ENCODE data around the gene AFF2.

The AFF2 gene

DNA sequence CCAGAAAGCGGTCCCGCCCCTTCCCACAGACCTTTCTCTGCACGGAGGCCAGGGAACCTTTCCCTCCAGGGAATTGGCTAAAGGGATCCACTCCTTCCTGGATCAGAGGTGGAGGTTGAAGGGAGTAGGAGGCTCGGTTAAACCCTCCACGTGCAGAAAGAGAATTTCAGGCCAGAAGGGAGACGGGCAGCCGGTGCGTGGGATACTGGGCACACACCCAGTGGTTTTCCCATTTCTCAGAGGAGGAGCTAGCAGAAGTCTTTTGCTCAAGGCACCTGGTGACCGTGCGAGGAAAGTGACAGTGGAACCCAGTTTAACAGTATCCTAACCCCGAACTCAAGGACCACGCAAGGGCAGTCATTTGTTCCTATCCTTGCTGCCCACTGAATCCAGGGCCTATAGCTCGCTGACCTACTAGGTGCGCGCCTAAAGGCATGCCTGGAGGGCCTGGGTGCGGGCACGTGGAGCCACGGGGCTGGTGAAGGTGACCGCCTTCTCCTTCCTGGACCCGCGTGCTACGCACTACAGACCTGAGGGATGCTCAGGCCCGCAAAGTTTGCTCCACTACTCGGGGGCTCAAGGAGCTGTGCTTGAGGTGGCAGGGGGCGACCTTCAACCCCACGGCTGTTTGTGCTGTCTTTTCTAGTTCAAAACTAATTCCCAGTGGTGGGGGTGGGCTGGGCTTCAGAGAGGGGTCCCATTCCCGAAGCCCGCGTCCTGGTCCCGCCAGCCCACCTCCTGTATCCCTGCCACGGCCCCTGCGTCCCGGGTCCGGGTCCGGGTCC is 587 bp upstream of the AFF2 start:
- Histone ChIP-seq H3K27me3 (no peaks in the 10 kb centered on the region), H3K4me2 (peak overlapping the region; percentile 75), H4K20me1 (peaks cover 2% of the 10 kb centered on the region; the same call in 1 of the 2 replicates), H3K4me3 (peak overlapping the region; percentile 80), H3K9me3 (peaks cover 36% of the 10 kb centered on the region), H3K9ac (peak overlapping the region; percentile 68), H3K36me3 (no peaks in the 10 kb centered on the region; the same call in 1 of the 2 replicates), H3K4me1 (peaks cover 62% of the 10 kb centered on the region), H3K27ac (peak overlapping the region; percentile 63)
- no peak for TF ChIP-seq Cebpa-rat (IDR thresholded peaks at IDR 0.05)

DNA sequence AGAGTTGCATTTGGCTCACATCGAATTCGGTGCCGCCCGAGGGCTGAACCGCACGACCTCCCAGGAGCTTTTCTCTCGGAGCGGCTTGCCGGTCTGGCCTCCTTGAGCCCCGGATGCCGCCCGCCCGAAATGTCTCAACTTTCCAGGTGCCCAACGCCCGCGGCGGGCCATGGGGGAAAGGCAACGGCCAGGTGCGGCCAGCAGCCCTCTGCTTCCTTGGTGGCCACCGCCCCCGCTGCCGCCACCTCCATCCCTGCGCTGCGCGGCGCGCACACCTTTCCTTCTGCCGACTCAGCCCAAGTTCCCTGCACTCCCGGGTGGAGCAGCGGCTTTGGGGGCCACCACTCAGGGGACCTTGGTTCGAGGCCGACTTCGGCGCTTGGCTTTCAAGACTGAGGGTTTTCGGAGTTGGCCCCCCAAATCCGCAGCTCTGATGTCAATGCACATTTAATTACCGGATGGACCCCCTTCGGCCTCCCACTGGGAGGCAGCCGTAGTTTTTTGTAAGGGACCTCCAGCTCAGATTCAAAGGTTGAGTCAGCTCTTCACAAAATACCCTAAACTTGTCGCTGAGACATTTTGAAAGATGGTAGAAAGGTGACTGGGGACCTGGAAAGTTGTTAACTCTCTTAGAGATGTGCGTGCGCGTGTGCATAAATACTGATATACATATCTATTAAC is 1.1 kb downstream of the AFF2 start:
- peaks cover 12% of the 10 kb centered on the region; the same call in 1 of the 2 replicates for H4K20me1 ChIP-seq
- H3K9me3 ChIP-seq, result peaks cover 25% of the 10 kb centered on the region
- H3K9ac ChIP-seq, result peak overlapping the region; percentile 94
- peak overlapping the region; percentile 95 for H3K27ac ChIP-seq
- TF ChIP-seq Cebpa-rat (IDR thresholded peaks at IDR 0.05), result no peak
- H3K4me2 ChIP-seq, result 0 out of 2 replicates have a peak overlapping the region, but pooled peaks have one; percentile 79
- peak overlapping the region; percentile 80 for H3K4me3 ChIP-seq
- peaks cover 62% of the 10 kb centered on the region for H3K4me1 ChIP-seq
- no peaks in the 10 kb centered on the region for H3K27me3 ChIP-seq
- no peaks in the 10 kb centered on the region; the same call in 1 of the 2 replicates for H3K36me3 ChIP-seq

DNA sequence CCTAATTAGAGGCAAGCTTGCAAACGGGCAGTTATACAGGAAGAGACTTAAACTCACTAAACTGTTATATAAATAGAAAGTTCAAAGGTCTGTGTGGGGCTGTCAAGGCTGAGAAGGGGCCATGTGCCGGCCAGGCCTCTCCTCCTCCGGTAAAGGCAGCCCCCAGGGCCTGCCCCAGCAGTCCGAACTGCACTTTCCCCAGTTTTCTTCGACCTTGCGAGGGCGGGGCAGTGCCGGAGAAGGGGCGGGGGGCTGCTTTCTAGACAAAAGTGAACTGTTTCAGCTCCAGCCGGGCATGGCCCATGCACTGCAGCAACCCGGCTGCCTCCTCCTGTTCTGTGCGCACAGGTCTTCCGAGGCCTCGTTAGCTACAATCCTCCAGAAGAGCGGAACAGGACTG is 4.1 kb downstream of the AFF2 start:
- peaks cover 40% of the 10 kb centered on the region for H4K20me1 ChIP-seq
- peak overlapping the region; percentile 80 for H3K4me3 ChIP-seq
- H3K9ac ChIP-seq, result peak overlapping the region; percentile 94
- peaks cover 27% of the 10 kb centered on the region for H3K9me3 ChIP-seq
- H3K4me1 ChIP-seq, result peaks cover 56% of the 10 kb centered on the region
- H3K27ac ChIP-seq, result peak overlapping the region; percentile 95
- H3K36me3 ChIP-seq, result peaks cover 11% of the 10 kb centered on the region; the same call in 1 of the 2 replicates
- no peaks in the 10 kb centered on the region for H3K27me3 ChIP-seq
- no peak for TF ChIP-seq Cebpa-rat (IDR thresholded peaks at IDR 0.05)
- peak overlapping the region; percentile 79 for H3K4me2 ChIP-seq

DNA sequence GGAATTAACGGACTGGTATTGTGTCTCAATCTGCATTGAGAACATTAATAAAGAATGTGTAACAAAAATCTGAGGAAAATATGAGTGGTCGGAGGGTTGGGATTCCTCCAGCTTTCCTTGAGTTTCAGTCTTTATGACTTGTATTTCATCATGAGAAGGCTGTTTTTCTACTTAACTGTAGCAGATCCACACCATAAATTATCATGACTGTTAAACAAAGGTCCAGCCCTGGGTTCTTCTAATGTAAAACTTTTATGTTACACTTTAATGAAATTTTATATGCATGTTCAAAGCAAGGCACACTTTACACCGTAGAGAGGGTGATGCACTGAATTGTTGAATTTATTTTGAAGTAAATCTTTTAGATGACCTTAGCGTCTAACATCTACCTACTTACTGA is 7.0 kb downstream of the AFF2 start:
- no peak overlapping the region for H3K4me3 ChIP-seq
- H3K9ac ChIP-seq, result no peak overlapping the region
- H3K27ac ChIP-seq, result no peak overlapping the region
- H3K4me2 ChIP-seq, result no peak overlapping the region
- no peaks in the 10 kb centered on the region for H3K27me3 ChIP-seq
- peaks cover 73% of the 10 kb centered on the region for H3K4me1 ChIP-seq
- peaks cover 69% of the 10 kb centered on the region for H4K20me1 ChIP-seq
- H3K9me3 ChIP-seq, result peaks cover 12% of the 10 kb centered on the region; the same call in 1 of the 2 replicates
- TF ChIP-seq Cebpa-rat (IDR thresholded peaks at IDR 0.05), result no peak
- H3K36me3 ChIP-seq, result peaks cover 17% of the 10 kb centered on the region; the same call in 1 of the 2 replicates

DNA sequence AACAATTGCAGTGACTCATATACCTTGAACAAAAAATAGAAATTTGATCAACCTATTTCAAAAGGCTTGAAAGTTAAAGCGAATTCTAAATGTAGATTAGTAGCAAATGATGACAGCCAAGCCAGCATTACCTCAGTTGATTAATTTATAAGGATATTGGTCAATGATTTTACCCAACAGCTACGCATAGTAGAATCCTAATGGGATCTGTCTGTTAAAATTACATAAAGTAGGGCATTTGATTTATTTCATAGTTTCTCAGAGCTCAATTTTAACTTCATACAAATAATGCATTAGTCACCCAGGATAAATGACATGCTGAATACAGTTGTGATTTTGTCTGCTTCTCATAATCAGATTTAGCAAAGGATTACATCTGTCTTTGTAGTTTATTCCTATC is 12.0 kb downstream of the AFF2 start:
- Histone ChIP-seq H3K4me1 (peaks cover 87% of the 10 kb centered on the region), H3K9ac (no peak overlapping the region), H4K20me1 (peaks cover 98% of the 10 kb centered on the region), H3K36me3 (peaks cover 27% of the 10 kb centered on the region; the same call in 1 of the 2 replicates), H3K4me2 (peak overlapping the region; percentile 75), H3K27me3 (no peaks in the 10 kb centered on the region), H3K9me3 (peaks cover 26% of the 10 kb centered on the region; the same call in 1 of the 2 replicates), H3K27ac (no peak overlapping the region), H3K4me3 (no peak overlapping the region)
- TF ChIP-seq Cebpa-rat (IDR thresholded peaks at IDR 0.05), result no peak

DNA sequence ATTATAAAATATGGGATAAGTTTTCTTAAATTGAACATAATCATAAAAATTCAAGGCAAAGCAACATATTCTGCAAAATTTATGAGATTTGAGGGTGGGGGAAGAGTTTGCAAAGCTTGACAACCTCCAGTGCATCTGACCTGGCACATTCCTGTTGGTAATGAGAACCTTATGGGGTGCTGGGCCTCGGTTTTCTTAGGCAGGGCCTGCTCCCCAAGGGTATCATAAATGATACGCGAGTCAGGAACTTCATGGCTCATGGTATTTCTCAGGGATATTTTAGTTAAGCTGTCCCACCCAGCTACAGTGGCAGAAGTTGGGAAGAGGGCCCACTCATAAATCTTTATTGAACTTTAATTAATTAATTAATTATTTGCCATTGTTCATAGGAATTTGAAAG is 13.2 kb downstream of the AFF2 start:
- peak overlapping the region; percentile 20; the same call in 1 of the 2 replicates for H3K27ac ChIP-seq
- H3K9ac ChIP-seq, result no peak overlapping the region
- H4K20me1 ChIP-seq, result peaks cover 100% of the 10 kb centered on the region
- H3K4me2 ChIP-seq, result peak overlapping the region; percentile 75
- TF ChIP-seq Cebpa-rat (IDR thresholded peaks at IDR 0.05), result no peak
- no peaks in the 10 kb centered on the region for H3K27me3 ChIP-seq
- H3K36me3 ChIP-seq, result peaks cover 26% of the 10 kb centered on the region; the same call in 1 of the 2 replicates
- peak overlapping the region; percentile 47; the same call in 1 of the 2 replicates for H3K4me3 ChIP-seq
- H3K9me3 ChIP-seq, result peaks cover 25% of the 10 kb centered on the region; the same call in 1 of the 2 replicates
- H3K4me1 ChIP-seq, result peaks cover 90% of the 10 kb centered on the region

DNA sequence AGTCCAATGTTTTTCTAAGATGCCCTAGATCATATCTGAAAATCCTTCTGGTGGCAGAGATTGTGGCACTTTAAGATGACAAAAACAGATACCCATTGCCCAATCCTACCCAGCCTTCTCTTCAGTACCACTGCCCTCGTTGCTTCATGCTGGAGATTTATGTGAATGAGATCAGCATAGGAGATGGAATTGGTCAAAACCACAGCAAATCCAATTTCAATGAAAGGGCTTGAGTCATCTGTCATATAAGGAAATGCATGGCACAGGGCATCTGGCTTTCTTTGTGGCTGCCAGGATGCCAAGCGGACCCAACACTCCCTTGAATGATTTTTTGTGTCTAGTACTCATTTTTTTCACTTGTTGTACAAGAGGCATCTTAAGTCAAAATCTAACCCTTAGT is 16.8 kb downstream of the AFF2 start:
- peaks cover 25% of the 10 kb centered on the region; the same call in 1 of the 2 replicates for H3K36me3 ChIP-seq
- peaks cover 88% of the 10 kb centered on the region for H3K4me1 ChIP-seq
- no peak overlapping the region for H3K9ac ChIP-seq
- peaks cover 14% of the 10 kb centered on the region; the same call in 1 of the 2 replicates for H3K9me3 ChIP-seq
- H3K27me3 ChIP-seq, result no peaks in the 10 kb centered on the region
- H3K4me3 ChIP-seq, result no peak overlapping the region
- H3K4me2 ChIP-seq, result no peak overlapping the region
- peaks cover 100% of the 10 kb centered on the region for H4K20me1 ChIP-seq
- TF ChIP-seq Cebpa-rat (IDR thresholded peaks at IDR 0.05), result no peak
- H3K27ac ChIP-seq, result no peak overlapping the region

DNA sequence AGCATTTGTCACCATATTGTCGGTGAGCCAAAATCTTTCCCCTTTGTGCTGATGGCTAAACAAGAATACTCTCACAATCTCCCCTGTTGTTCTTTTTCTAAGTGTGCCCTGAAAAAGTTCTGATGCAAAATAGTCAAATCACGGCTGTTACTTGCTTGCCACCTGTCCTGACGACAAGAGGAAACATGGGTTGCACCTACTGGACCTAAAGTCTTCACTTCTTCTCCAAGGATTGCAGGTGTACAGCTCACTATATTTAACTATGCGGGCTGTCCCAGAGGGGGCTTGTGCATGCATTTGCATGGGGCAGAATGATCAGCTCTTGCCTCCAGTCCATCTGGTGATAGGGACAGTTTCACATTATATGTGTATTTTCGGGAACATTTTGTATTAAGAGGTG is 21.6 kb downstream of the AFF2 start:
- Histone ChIP-seq H3K9me3 (no peaks in the 10 kb centered on the region; the same call in 1 of the 2 replicates), H3K4me3 (no peak overlapping the region), H3K4me2 (0 out of 2 replicates have a peak overlapping the region, but pooled peaks have one; percentile 1), H3K27ac (no peak overlapping the region), H3K4me1 (peaks cover 44% of the 10 kb centered on the region), H3K27me3 (no peaks in the 10 kb centered on the region), H4K20me1 (peaks cover 97% of the 10 kb centered on the region), H3K9ac (no peak overlapping the region), H3K36me3 (peaks cover 36% of the 10 kb centered on the region)
- no peak for TF ChIP-seq Cebpa-rat (IDR thresholded peaks at IDR 0.05)

DNA sequence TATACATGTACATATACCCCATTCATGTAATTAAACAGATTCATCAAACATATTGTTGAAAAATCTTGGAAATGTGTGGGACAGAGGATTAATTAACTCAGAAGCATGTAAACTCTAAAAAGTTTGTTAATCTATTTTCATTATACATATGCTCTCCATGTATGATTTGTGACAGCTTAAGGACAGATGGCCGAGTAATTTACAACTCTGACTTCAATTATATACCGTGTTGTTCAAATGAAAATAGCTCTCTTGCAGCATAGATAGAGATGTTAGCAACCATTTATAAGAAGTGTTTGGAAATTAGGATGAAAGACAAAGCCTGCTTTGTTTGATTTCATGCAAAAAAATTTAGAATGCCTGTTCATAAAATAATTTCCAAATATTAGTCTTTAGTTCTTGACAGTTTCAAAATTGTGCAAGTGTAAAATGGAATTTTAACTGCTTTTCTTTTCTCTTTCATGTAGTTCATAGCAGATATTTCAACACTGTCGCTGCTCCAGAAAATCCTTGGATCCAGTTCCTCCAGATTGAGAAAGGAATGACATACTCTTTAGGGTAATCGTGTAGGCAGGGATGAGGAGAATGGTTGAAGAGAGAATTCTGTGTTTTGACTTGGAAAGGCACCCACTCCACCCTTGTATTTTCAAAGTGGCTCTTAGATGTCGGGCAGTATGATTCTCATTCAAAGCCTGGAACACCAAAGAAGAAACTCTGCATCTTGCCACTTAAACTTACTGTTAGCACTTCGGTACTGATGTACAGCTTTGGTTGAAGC is 23.1 kb downstream of the AFF2 start:
- Histone ChIP-seq H3K4me1 (peaks cover 31% of the 10 kb centered on the region), H3K4me2 (no peak overlapping the region), H3K27ac (no peak overlapping the region), H3K27me3 (no peaks in the 10 kb centered on the region), H3K4me3 (no peak overlapping the region), H3K9ac (no peak overlapping the region), H3K36me3 (peaks cover 51% of the 10 kb centered on the region), H4K20me1 (peaks cover 97% of the 10 kb centered on the region), H3K9me3 (peaks cover 4% of the 10 kb centered on the region; the same call in 1 of the 2 replicates)
- TF ChIP-seq Cebpa-rat (IDR thresholded peaks at IDR 0.05), result no peak
